Measurements from ENCODE around the gene PAPPA. TPM values are rescaled to one million over a fixed set of nuclear protein-coding genes. Genes with fewer than 3 reads are reported as not detected.

PAPPA gene
- total RNA-seq, 2 experiments from 2014 or later, result not detected

DNA sequence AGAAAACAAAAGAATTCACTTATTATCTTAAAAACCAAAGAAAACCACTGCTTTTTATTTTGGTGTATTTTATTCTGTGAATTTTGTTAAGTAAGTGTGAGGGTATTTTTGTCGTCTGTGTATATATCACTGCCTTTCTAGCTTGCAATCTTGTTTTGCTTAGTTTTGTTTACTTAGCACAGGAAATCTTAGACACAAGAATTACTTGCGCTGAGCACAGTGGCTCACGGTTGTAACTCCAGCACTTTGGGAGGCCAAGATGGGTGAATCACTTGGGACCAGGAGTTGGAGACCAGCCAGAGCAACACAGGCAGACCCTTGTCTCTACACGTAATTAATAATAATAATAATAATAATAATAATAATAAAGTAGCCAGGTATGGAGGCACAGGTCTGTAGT lies 230.3 kb downstream of the PAPPA start:
- H3K27ac Mint-ChIP-seq, result no peak overlapping the region
- POLR2A ChIA-PET, result no interaction called here
- ATAC-seq, result no peak
- no peak overlapping the region for H3K4me3 Mint-ChIP-seq
- CTCF ChIA-PET, result interaction anchor here (1.3 kb wide), 1 partner anchor 10 kb away, joined by 3 read pairs; no protein-coding TSS in a partner anchor
- no peaks in the 10 kb centered on the region for H3K27me3 Mint-ChIP-seq
- intact Hi-C loops (cut with DNase I, micrococcal nuclease), result no loop called here
- no peaks in the 10 kb centered on the region for H3K36me3 Mint-ChIP-seq (ENCODE audit: low read depth)
- no peaks in the 10 kb centered on the region for H3K9me3 Mint-ChIP-seq (ENCODE audit: low read depth)
- DNase-seq, result no peak
- no peaks in the 10 kb centered on the region for H3K4me1 Mint-ChIP-seq

DNA sequence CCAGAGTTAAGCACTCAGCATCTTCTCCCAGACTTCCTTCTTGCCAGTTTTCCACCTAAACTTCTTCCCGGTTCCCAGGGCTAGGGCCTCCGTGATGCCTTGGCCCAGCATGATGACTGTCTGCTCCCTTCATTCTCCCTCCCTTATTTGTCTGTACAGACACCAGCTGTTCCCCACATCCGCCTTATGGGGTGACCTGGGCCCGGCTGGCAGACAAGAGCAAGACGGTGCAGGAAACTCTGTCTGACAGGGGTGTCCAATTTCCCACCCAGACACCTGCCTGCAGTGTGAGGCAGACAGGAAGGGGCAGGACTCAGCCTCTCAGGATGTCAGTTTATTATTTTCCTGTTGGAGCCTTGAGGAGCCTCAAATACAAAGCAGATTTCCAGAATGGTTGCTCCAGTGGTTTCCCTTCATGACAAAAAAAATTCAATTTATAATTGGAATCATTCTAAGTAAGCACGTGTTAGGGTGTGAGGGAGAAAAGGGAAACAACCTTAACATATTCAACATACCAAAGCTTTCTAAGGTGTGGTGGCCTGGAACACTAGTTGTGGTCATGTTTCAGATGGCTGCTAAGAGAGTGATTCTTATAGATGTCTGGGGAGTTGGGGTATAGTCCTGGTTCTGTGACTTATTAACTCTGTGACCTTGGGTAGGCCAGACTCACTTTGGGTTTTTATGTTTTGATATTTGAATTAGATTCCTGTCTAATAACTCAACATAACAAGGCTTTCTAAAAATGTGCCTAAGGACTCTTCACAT lies 234.5 kb downstream of the PAPPA start:
- Mint-ChIP-seq H3K4me3 (no peak overlapping the region), H3K4me1 (no peaks in the 10 kb centered on the region), H3K9me3 (ENCODE audit: low read depth) (no peaks in the 10 kb centered on the region), H3K27me3 (no peaks in the 10 kb centered on the region), H3K36me3 (ENCODE audit: low read depth) (no peaks in the 10 kb centered on the region), H3K27ac (no peak overlapping the region)
- ATAC-seq, result no peak
- ChIA-PET POLR2A (interaction anchor here (0.6 kb wide), 1 partner anchor 151 kb away, joined by 4 read pairs; no protein-coding TSS in a partner anchor), CTCF (no interaction called here)
- intact Hi-C loops (cut with DNase I, micrococcal nuclease), result no loop called here
- DNase-seq, result no peak

DNA sequence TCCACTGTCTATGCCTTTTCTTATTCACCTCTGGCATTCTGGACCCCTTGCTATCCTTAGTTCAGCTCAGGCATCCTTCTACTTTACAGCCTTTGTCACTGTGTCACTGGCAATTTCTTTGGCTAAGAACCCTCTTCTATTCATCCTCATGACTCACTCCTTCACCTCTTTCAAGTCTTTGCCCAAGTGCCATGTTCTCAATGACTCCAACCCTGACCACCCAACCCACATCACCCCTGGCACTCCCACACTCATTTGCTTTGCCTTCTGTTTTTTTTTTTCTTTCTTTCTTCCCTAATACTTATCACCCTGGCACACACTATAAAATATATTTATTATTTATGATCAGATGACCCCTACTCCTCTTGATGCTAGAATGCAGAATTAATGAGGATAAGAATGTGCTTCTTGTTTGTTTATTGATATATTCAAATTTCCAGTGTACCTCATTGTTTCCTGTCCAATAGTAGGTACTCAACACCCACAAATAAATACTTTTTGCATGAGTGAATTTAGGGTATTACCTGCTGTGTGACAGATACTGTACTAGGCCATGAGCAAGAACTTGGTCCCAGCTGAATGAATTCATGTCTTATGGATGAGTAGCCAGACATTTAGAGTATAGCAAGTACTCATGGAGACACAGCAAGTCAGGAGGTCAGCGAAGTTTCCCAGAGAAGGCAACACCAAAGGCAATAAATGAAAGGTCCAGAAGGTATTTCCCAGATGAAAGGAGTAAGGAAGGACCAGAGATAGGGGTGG lies 236.1 kb downstream of the PAPPA start:
- Mint-ChIP-seq H3K4me3 (no peak overlapping the region), H3K27me3 (no peaks in the 10 kb centered on the region)

DNA sequence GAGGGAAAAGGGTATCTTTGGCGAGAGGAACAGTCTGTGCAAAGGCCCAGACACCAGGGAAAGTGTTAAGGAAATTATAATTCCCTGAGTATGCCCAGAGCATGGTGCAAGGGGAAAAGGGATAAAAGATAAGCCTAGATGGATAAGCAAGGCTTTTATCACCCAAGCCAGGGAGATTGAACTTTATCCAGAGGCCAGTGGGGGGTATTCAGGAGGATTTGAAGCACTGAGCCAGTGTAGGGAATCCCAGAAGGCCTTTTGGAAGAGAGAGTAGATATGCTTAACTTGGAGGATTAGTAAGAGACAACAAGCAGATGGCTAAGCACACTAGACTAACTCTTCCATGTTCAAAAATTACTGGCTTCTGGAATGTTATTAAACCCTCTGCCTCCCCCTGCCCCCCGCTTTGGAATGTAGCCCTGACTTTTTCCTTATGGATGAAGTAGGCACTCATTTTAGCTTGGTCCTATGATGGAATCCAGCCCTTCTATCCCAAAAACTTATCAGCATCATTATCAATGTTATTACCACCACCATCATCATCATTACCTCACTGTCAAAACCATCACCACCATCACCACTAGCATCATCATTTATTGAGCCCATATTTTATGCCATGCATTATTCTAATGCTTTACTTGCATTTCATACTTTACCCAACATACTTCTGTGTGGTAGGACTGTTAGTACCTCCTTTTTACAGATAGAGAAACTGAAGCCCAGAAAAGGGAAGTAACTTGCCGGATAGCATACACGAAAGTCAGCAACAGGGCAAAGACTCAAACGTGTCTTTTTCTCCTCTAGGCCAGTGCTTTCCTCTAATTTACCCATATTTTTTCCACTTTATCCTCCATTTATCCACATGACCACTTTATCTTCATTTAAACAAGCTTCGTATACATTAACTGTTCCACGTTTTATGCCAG lies 237.0 kb downstream of the PAPPA start:
- Mint-ChIP-seq H3K9me3 (ENCODE audit: low read depth) (no peaks in the 10 kb centered on the region), H3K36me3 (ENCODE audit: low read depth) (no peaks in the 10 kb centered on the region), H3K27ac (no peak overlapping the region), H3K4me3 (no peak overlapping the region), H3K27me3 (no peaks in the 10 kb centered on the region), H3K4me1 (no peaks in the 10 kb centered on the region)
- intact Hi-C loops (cut with DNase I, micrococcal nuclease), result no loop called here
- ChIA-PET CTCF (no interaction called here), POLR2A (no interaction called here)
- DNase-seq (no peak), ATAC-seq (no peak)

More for the DNA sequence above, 236.1 kb downstream of the PAPPA start:
- no peak for DNase-seq
- ATAC-seq, result no peak
- Mint-ChIP-seq H3K4me1 (no peaks in the 10 kb centered on the region), H3K9me3 (ENCODE audit: low read depth) (no peaks in the 10 kb centered on the region), H3K36me3 (ENCODE audit: low read depth) (no peaks in the 10 kb centered on the region), H3K27ac (no peak overlapping the region)
- ChIA-PET CTCF (no interaction called here), POLR2A (no interaction called here)
- intact Hi-C loops (cut with DNase I, micrococcal nuclease), result no loop called here

DNA sequence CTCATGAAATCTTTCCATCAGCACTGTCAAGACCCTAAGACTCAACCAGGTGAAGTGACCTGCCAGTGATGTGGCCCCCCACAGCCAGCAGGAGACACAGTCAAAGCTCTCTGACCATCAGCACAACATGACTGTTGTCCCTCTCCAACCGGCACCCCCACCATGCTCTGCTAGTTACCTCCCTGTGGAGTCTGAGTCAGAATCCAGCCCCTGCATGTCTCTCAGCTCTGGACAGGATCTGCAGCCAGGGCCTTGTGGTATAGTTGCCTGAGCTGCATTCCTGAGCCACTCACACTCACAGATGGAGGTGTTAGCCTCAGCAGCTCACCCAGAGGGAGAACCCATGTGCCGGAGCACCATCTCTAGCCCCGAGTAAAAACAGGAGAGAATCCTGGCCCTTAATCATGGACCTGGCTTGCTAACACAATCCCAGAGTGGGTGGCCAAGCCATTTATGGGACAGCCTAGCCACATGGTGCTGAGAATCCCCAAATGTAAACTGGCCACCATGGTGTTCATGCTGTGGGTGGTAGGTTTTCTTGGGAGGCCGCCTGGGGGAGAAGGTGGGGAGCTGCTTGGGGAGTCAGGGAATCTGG lies 237.8 kb downstream of the PAPPA start:
- POLR2A ChIA-PET, result no interaction called here
- Mint-ChIP-seq H3K27ac (no peak overlapping the region), H3K36me3 (ENCODE audit: low read depth) (no peaks in the 10 kb centered on the region), H3K27me3 (no peaks in the 10 kb centered on the region), H3K4me3 (no peak overlapping the region), H3K9me3 (ENCODE audit: low read depth) (no peaks in the 10 kb centered on the region), H3K4me1 (no peaks in the 10 kb centered on the region)
- DNase-seq (no peak), ATAC-seq (no peak)
- CTCF ChIA-PET, result no interaction called here
- intact Hi-C loops (cut with DNase I, micrococcal nuclease), result no loop called here

DNA sequence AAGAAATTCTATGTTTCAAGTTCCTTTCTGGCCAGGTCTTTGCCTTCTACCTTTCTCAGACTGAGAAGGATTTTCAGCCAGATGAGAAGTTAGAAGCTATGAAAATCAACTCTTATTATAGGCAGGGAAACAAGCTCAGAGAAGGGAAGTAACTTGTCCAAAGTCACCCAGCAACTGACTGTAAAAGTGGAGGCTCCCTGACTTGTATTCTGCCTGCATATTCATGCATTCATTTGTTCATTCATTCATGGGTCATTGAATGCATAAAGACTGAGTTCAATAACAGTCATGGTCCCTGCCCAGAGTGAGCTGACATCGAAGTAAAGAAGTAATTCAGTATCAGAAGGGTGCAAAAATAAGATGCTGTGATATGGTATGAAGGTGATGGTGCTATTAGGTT lies 239.6 kb downstream of the PAPPA start:
- ATAC-seq (no peak), DNase-seq (no peak)
- H3K27me3 Mint-ChIP-seq, result no peaks in the 10 kb centered on the region
- ChIA-PET CTCF (no interaction called here), POLR2A (no interaction called here)
- intact Hi-C loops (cut with DNase I, micrococcal nuclease), result no loop called here
- H3K9me3 Mint-ChIP-seq (ENCODE audit: low read depth), result no peaks in the 10 kb centered on the region
- H3K27ac Mint-ChIP-seq, result no peak overlapping the region
- H3K4me3 Mint-ChIP-seq, result no peak overlapping the region
- H3K36me3 Mint-ChIP-seq (ENCODE audit: low read depth), result no peaks in the 10 kb centered on the region
- H3K4me1 Mint-ChIP-seq, result no peaks in the 10 kb centered on the region

DNA sequence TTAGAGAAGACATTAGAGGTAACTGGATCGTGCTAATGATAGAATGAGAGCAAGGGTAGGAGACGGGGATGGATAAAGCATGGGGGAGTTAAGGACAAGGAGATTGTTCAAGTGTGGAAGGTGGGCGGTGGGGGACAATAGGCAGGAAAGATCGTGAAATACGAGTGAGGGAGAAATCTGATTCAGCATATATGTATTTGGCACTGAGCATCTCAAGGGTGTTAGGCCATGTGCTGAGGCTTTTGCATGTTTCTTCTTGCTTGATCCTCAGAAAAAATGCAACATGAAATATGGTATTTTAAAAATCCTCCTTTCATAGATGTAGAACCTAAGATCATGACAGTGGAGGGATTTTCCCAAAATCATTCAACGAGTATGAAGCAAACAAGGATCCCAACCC lies 240.5 kb downstream of the PAPPA start:
- ATAC-seq, result no peak
- Mint-ChIP-seq H3K4me1 (no peaks in the 10 kb centered on the region), H3K36me3 (ENCODE audit: low read depth) (no peaks in the 10 kb centered on the region), H3K27me3 (no peaks in the 10 kb centered on the region), H3K9me3 (ENCODE audit: low read depth) (no peaks in the 10 kb centered on the region), H3K4me3 (no peak overlapping the region), H3K27ac (no peak overlapping the region)
- intact Hi-C loops (cut with DNase I, micrococcal nuclease), result no loop called here
- ChIA-PET POLR2A (no interaction called here), CTCF (no interaction called here)
- no peak for DNase-seq

DNA sequence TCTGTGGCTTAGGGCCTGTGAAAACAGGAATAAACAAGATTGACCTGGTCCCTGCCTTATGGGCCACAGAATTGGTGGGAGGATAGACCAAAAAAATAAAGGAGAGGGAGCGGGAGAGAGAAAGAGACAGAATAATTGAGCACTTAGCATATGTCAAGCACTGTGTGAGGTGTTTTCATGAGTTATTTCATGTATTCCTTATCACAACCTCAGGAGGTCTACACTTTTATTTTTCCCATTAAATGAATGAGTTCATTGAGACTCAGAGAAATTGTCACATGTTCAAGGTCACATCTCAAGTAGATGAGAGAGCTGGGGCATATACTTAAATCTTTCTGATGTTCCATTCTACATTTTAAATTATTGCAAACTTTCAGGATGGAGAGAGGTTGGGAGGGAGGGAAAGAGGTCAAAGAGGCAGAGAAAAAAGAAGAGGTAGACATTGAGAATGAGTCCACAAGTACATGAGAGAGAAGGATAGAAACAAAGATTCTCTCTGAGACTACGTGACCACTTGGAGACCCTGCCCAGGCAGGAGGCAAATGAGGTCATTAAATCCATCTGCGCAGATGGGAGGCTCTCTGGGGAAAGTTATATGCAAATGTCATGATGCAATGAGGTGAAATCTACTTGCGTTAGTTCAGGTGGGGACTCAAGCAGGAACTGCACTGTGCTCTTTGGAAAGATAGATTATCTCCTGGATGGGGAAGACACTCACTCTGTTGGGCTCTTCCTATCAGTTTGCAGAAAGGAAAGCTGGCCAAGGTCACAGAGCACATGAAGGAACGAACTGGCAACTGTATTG lies 241.5 kb downstream of the PAPPA start:
- CTCF ChIA-PET, result no interaction called here
- Mint-ChIP-seq H3K27me3 (no peaks in the 10 kb centered on the region), H3K9me3 (ENCODE audit: low read depth) (no peaks in the 10 kb centered on the region), H3K27ac (no peak overlapping the region), H3K4me1 (no peaks in the 10 kb centered on the region), H3K4me3 (no peak overlapping the region), H3K36me3 (ENCODE audit: low read depth) (no peaks in the 10 kb centered on the region)
- POLR2A ChIA-PET, result no interaction called here
- intact Hi-C loops (cut with DNase I, micrococcal nuclease), result no loop called here
- ATAC-seq (no peak), DNase-seq (no peak)

DNA sequence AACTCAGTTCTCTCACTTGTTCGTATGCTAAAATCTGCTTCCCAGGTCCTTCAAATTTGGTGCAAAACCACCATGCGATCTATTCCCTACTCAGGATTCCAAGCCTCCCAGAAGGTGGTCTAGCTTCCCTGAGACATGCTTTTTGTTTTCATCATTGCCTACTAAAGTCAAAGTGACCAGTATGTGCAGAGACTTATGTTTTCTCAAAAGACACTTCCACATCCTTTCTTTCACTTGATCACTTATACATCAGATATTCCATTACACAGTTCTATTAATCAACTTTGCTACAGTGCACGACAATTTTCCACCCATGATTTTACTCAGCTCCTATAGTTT lies 242.1 kb downstream of the PAPPA start:
- intact Hi-C loops (cut with DNase I, micrococcal nuclease), result no loop called here

DNA sequence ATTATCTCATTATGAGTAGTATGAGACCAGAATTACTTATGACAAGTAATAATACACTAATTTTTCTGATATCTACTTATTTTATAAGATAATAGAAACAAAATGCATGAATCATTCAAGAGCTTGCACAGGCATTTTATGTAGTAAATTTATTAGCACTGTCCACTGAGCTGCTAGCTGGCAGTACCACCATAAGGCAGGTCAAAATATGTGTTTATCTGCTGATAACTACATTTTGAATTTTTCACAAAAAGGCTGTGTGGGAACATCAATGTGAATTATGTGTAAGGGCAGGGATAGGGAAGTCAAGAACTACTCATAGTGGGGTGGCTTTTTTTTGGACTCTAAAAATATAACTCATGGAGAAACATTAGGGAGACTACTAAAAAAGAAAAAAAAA lies 249.6 kb downstream of the PAPPA start:
- Mint-ChIP-seq H3K36me3 (ENCODE audit: low read depth) (peaks cover 3% of the 10 kb centered on the region), H3K27me3 (no peaks in the 10 kb centered on the region), H3K4me1 (no peaks in the 10 kb centered on the region), H3K4me3 (no peak overlapping the region), H3K9me3 (ENCODE audit: low read depth) (no peaks in the 10 kb centered on the region), H3K27ac (no peak overlapping the region)
- no peak for DNase-seq
- ATAC-seq, result no peak
- POLR2A ChIA-PET, result no interaction called here
- CTCF ChIA-PET, result no interaction called here
- intact Hi-C loops (cut with DNase I, micrococcal nuclease), result no loop called here

More for the DNA sequence above, 242.1 kb downstream of the PAPPA start:
- ChIA-PET CTCF (no interaction called here), POLR2A (no interaction called here)
- Mint-ChIP-seq H3K27ac (no peak overlapping the region), H3K27me3 (no peaks in the 10 kb centered on the region), H3K36me3 (ENCODE audit: low read depth) (no peaks in the 10 kb centered on the region), H3K4me1 (no peaks in the 10 kb centered on the region), H3K4me3 (no peak overlapping the region), H3K9me3 (ENCODE audit: low read depth) (no peaks in the 10 kb centered on the region)
- DNase-seq (no peak), ATAC-seq (no peak)

DNA sequence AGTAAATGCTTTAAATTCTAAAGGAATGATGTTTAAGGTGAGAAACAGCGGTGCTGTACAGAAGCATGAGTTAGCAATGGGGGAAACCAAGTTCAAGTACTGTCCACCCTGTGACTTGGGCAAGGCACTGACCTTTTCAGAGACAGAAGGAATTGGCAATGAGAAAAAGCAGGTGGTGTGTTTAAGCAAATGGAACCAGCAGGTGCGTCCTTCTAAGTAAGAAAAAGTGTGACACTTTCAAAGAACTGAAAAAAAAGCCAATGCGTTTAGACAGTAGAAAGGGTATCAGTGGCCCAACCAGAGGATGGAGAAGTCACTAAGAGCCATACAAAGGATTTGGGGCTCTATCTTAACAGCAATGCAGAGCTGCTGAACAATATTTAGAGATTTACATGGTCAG lies 250.6 kb downstream of the PAPPA start:
- CTCF ChIA-PET, result no interaction called here
- H3K27ac Mint-ChIP-seq, result no peak overlapping the region
- no peaks in the 10 kb centered on the region for H3K27me3 Mint-ChIP-seq
- peaks cover 5% of the 10 kb centered on the region for H3K36me3 Mint-ChIP-seq (ENCODE audit: low read depth)
- no peaks in the 10 kb centered on the region for H3K9me3 Mint-ChIP-seq (ENCODE audit: low read depth)
- ATAC-seq, result no peak
- H3K4me3 Mint-ChIP-seq, result no peak overlapping the region
- DNase-seq, result no peak
- intact Hi-C loops (cut with DNase I, micrococcal nuclease), result no loop called here
- H3K4me1 Mint-ChIP-seq, result no peaks in the 10 kb centered on the region
- POLR2A ChIA-PET, result no interaction called here
